Bone marrow (tissue), 2 donors: Measurements from ENCODE around the gene DEK.
"Not testable (repeated sequence)": the region's sequence is repeated elsewhere in the genome, so short reads cannot be mapped to it uniquely, and the experiment has no call there.

Experiments used
- DNase-seq, 2 donors: peaks; one replicate each; lab custom pipeline; 2025; lab: John Stamatoyannopoulos, UW

DEK gene

GRCh38 chr6:18204691-18205090 is 59.6 kb downstream of the DEK start:
- no peak for DNase-seq

DNA sequence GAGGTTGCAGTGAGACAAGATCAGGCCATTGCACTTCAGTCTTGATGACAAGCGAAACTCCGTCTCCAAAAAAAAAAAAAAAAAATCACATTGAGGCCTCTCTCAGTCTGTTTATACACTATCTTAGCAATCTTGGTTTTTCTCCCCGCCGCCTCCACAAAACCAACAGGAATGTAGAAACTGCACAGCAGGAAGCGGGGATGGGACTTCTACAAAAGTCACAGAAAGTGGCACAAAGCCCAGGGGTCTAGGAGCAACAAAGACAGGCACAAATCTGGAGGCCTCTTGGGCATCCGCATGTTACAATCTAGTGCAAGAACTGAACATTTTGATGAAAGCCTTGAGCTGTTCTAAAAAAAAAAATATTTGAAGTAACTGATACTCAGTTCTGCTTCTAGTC is 60.5 kb downstream of the DEK start:
- no peak for DNase-seq

DNA sequence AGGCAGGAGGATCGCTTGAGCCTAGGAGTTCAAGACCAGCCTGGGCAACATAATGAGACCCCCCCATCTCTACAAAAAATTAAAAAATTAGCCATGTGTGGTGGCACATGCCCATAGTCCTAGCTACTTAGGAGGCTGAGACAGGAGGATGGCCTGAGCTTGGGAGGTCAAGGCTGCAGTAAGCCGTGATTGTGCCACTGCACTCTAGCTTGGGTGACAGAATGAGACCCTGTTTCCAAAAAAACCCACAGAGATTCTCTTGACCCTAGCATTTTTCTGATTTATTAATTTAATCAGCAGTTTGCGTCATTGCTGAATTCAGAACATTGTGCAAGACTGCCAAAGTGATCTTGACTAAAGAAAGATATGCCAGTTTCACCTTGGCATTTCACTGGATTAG is 72.3 kb downstream of the DEK start:
- no peak for DNase-seq

DNA sequence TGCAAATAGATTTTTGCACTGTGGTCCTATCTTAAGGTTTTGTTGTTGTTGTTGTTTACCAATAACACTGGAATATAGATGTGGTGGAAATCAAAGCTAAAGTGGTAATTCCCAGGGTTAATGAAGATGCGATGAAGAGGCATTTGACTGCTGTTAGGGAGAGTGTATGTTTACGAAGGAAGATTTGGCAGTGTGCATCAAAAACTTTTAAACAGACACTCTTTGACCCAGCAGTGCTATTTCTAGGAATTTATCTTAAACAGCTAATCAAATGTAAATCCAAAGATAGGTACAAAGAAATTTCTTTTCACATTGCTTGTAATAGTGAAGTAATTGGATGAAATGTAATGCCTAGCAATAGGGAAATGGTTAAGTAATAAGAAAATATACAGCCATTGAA is 75.1 kb downstream of the DEK start:
- DNase-seq: no peak

DNA sequence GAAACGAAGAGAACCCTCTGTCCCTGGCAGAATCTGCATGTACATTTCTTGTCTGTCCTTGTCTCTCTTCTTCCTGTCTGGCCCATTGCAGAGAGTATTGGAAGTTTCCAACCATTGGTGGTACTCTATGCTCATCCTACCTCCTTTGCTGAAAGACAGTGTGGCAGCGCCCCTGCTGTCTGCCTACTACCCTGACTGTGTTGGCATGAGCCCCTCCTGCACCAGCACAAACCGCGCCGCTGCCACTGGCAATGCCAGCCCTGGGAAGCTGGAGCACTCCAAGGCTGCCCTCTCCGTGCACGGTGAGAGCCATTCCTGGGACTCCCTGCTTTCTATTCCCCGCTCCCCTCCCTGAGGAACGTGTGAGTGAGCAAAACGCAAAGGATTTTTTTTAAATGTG is 76.6 kb downstream of the DEK start:
- DNase-seq: no peak

DNA sequence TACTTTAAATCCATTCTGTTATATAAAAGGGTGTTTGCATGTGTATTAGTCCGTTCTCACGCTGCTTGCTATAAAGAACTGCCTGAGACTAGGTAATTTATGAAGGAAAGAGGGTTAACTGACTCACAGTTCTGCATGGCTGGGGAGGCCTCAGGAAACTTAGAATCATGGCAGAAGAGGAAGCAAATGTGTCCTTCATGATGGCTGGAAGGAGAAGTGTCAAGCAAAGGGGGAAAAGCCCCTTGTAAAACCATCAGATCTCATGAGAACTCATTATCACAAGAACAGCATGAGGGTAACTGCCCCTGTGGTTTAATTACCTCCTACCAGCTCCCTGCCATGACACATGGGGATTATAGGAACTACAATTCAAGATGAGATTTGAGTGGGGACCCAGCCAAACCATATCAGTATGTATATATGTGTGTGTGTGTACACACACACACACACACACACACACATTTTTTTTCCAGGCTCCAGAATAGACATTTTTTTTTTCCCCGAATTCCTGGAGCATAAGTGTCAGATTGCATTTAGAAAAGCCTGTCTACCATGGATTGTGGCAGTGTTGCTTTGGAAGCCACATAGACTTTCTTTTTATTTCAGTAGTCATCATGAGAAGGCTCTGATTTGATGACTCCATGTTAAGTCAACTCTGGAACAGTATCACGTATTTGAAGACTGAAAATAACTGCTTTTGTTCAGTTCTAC is 77.6 kb downstream of the DEK start:
- peak in 1 of 2 donors; percentile 86 for DNase-seq

- no peak for DNase-seq
Measured at GRCh38 chr6:18186033-18186432, 78.3 kb downstream of the DEK start.

- DNase-seq: no peak
Measured at GRCh38 chr6:18185624-18186023, 78.7 kb downstream of the DEK start.

GRCh38 chr6:18183766-18184165 is 80.6 kb downstream of the DEK start:
- no peak for DNase-seq

DNA sequence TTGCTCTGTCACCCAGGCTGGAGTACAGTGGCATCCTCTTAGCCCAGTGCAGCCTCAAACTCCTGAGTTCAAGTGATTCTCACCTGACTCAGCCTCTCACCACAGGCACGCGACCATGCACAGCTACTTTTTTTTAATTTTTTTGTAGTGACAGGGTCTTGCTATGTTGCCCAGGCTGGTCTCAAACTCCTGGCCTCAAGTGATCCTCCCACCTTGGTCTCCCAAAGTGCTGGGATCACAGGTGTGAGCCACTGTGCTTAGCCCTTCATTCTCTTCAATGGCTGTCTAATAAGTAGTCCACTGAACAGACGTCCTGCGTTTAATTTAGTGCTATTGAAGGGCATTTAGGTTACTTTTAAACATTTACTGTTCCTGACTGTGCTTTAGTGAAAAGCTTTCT is 81.8 kb downstream of the DEK start:
- no peak for DNase-seq

DNA sequence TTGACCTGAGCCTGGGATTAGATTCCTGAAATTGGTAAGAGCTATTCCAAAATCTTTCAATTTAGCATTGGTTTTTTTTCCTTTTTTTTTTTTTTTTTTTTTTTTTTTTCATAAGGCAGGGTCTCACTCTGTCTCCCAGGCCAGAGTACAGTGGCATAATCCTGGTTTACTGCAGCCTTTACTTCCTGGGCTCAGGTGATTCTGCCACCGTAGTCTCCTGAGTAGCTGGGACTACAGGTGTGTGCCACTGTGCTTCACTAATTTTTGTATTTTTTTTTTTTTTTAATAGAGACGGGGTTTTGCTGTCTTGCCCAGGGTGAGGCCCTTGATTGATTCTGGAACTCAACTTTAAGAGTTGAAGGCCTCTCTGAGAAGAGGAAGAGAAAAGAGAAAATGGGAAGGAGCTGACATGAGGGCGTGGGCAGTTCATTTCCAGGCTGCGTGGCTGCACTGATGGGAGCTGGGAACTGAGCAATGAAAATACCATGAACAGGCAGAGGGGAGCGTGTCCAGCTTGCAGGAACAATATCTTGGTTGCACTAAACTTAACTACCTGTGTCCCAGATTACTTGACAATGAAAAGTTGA is 84.5 kb downstream of the DEK start:
- no peak for DNase-seq

DNA sequence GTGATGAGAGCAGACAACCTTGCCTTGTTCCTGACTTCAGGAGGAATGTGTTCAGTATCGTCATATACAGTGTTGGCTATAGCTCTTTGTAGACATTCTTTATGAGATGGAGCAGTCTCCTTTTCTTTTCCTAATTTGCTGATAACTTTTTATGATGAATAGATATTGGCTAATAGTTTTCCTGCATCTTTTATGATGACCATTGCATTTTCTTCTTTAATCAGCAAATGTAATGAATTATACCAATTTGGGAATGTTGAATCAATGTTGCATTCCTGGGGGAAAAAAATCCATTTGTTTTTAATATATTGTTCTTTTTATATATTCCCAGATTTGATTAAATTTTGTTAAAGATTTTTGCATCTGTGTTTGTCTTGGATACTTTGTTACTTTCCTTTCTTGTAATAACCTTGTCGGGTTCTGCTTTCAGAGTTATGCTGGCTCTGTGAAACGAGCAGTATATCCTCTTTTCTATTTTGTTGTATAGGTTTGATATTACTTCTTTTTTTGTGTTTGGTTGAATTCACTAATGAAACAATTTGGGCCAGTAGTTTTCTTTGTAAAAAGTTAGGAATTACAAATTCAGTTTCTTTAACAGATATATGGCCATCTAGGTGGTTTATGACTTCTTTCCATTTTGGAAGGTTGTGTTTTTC is 85.2 kb downstream of the DEK start:
- no peak for DNase-seq

- no peak for DNase-seq
Measured at GRCh38 chr6:18177286-18177965, 86.9 kb downstream of the DEK start.

DNA sequence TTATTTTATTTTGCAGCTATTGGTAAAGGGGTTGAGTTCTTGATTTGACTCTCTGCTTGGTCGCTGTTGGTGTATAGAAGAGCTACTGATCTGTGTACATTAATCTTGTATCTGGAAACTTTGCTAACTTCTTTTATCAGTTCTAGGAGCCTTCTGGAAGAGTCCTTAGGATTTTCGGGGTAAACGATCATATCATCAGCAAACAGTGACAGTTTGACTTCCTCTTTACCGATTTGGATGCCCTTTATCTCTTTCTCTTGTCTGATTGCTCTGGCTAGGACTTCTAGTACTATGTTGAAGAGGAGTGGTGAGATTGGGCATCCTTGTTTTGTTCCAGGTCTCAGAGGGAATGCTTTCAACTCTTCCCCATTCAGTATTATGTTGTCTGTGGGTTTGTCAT is 88.1 kb downstream of the DEK start:
- DNase-seq: not testable (repeated sequence)
